CD4-positive, alpha-beta T cell (primary cell): Measurements from ENCODE around the gene LPCAT4. TPM values are rescaled to one million over a fixed set of nuclear protein-coding genes. Genes with fewer than 3 reads are reported as not detected.
A peak's percentile ranks its signal among the peaks of the same experiment; 100 is the strongest.
"Not testable (repeated sequence)": the region's sequence is repeated elsewhere in the genome, so short reads cannot be mapped to it uniquely, and the experiment has no call there.

Source experiments
- ATAC-seq: fragments of 200-7000 bp; cut with Tn5 transposase; one replicate; pipeline ENCODE4 v1.10.0; 2022; ENCODE audit warnings: mild to moderate bottlenecking; ENCODE audit not compliant: poor library complexity
- CTCF ChIA-PET: fragments of 350-600 bp; sonication (Branson Sonifier 250); formaldehyde crosslinking; loops from one replicate; lab custom pipeline; 2021; ENCODE audit warnings: antibody characterized with exemption, inconsistent platforms; lab: Charles Lee
- POLR2A ChIA-PET: fragments of 350-600 bp; sonication (Branson Sonifier 250); formaldehyde crosslinking; loops from one replicate; lab custom pipeline; 2021; ENCODE audit warnings: antibody characterized with exemption, inconsistent platforms; lab: Charles Lee
- DNase-seq, 14 experiments: peaks; one replicate each; pipeline ENCODE4 v3.0.0-alpha.2; 2013 to 2020; ENCODE audit warnings: mixed read lengths in 2 of 14
- H3K27ac ChIP-seq, 2 donors: one replicate each; pipeline versions ENCODE4 v1.5.1 to v1.7.0; 2013; ENCODE audit warnings: low read length in 2 of 2, low read depth in 1 of 2, mild to moderate bottlenecking in 1 of 2
- H3K27me3 ChIP-seq, 2 experiments: 1 replicate in 1 of 2; 2 replicates in 1 of 2; pipeline versions ENCODE4 v1.6.1 to v1.7.0; 2013; ENCODE audit warnings: low read length in 2 of 2, control low read depth in 1 of 2, mild to moderate bottlenecking in 1 of 2, moderate library complexity in 1 of 2; ENCODE audit not compliant: insufficient read depth in 2 of 2, control insufficient read depth in 1 of 2
- H3K36me3 ChIP-seq: one replicate; pipeline ENCODE4 v1.6.1; 2013; ENCODE audit warnings: low read length, control low read depth; ENCODE audit not compliant: insufficient read depth
- H3K4me1 ChIP-seq: one replicate; pipeline ENCODE4 v1.6.1; 2013; ENCODE audit warnings: low read length, control low read depth; ENCODE audit not compliant: insufficient read depth
- H3K4me3 ChIP-seq: one replicate; pipeline ENCODE4 v1.5.1; 2013; ENCODE audit warnings: mild to moderate bottlenecking, low read length, moderate library complexity
- H3K9me3 ChIP-seq, 2 experiments: 1 replicate in 1 of 2; 2 replicates in 1 of 2; pipeline versions ENCODE4 v1.6.1 to v1.7.0; 2013; ENCODE audit warnings: low read length in 2 of 2, mild to moderate bottlenecking in 2 of 2, control low read depth in 1 of 2, moderate library complexity in 1 of 2; ENCODE audit not compliant: control insufficient read depth in 1 of 2, insufficient read depth in 1 of 2
- H3K27ac Mint-ChIP-seq: one replicate; pipeline ENCODE4 v1.8.0; 2020; ENCODE audit warnings: mixed read lengths
- H3K27me3 Mint-ChIP-seq: one replicate; pipeline ENCODE4 v1.8.0; 2021; ENCODE audit warnings: mixed read lengths
- H3K36me3 Mint-ChIP-seq: one replicate; pipeline ENCODE4 v1.8.0; 2021; ENCODE audit warnings: low read depth, mixed read lengths
- H3K4me1 Mint-ChIP-seq: one replicate; pipeline ENCODE4 v1.8.0; 2021; ENCODE audit warnings: low read depth, mixed read lengths
- H3K4me3 Mint-ChIP-seq: one replicate; pipeline ENCODE4 v1.8.0; 2020; ENCODE audit warnings: mild to moderate bottlenecking, mixed read lengths
- H3K9me3 Mint-ChIP-seq: one replicate; pipeline ENCODE4 v1.8.0; 2020; ENCODE audit warnings: mixed read lengths
- intact Hi-C, 2 experiments: fragments of 100-400 bp; cut with DNase I in 1 of 2; cut with micrococcal nuclease in 1 of 2; formaldehyde crosslinking; loops; one replicate each; pipeline versions ENCODE4 v1.15.1 to v1.9.0; 2023 to 2025; cut with DNase I, micrococcal nuclease
- total RNA-seq, 174 experiments: library from RNA in 2 of 174; stranded (reverse) in 2 of 174; gene quantifications; one replicate each; pipeline ENCODE4 v1.2.3 and lab custom pipeline; 2021 to 2026
- TF ChIP-seq, protein P1 (sequence below): fragments of 200-600 bp; IDR thresholded peaks from one replicate; pipeline ENCODE4 v1.8.0; 2022; ENCODE audit warnings: antibody characterized with exemption, mild to moderate bottlenecking

LPCAT4 gene
- total RNA-seq, 2 experiments from 2014 or later, result 41.0 to 45.2 TPM

DNA sequence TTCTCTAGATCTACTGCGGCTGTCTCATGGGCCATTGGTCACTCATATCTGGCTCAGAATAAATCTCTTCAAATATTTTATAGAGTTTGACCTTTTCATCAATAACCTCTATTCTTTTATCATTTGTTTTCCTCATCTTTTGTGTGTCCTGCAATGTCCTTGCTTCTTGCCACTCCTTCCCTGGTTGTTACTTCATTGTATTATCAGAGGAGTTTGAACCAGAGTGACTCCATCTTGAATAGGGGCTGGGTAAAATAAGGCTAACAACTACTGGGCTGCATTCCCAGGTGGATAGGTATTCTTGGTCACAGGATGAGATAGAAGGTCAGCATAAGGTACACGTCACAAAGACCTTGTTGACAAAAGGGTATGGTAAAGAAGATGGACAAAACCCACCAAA lies 9.9 kb upstream of the LPCAT4 start:
- POLR2A ChIA-PET, result no interaction called here
- no peak overlapping the region for H3K4me3 Mint-ChIP-seq
- Histone ChIP-seq H3K36me3 (no peaks in the 10 kb centered on the region), H3K4me1 (no peaks in the 10 kb centered on the region), H3K9me3 (no peaks in the 10 kb centered on the region), H3K27me3 (no peaks in the 10 kb centered on the region), H3K4me3 (no peak overlapping the region), H3K27ac (no peak overlapping the region)
- TF ChIP-seq, protein P1, sequence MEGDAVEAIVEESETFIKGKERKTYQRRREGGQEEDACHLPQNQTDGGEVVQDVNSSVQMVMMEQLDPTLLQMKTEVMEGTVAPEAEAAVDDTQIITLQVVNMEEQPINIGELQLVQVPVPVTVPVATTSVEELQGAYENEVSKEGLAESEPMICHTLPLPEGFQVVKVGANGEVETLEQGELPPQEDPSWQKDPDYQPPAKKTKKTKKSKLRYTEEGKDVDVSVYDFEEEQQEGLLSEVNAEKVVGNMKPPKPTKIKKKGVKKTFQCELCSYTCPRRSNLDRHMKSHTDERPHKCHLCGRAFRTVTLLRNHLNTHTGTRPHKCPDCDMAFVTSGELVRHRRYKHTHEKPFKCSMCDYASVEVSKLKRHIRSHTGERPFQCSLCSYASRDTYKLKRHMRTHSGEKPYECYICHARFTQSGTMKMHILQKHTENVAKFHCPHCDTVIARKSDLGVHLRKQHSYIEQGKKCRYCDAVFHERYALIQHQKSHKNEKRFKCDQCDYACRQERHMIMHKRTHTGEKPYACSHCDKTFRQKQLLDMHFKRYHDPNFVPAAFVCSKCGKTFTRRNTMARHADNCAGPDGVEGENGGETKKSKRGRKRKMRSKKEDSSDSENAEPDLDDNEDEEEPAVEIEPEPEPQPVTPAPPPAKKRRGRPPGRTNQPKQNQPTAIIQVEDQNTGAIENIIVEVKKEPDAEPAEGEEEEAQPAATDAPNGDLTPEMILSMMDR, result no peak
- CTCF ChIA-PET, result no interaction called here
- peaks cover 5% of the 10 kb centered on the region for H3K36me3 Mint-ChIP-seq
- ATAC-seq, result no peak
- H3K27me3 Mint-ChIP-seq, result no peaks in the 10 kb centered on the region
- intact Hi-C loops, result no loop called here
- H3K27ac Mint-ChIP-seq, result no peak overlapping the region
- no peaks in the 10 kb centered on the region for H3K4me1 Mint-ChIP-seq
- no peak for DNase-seq
- H3K9me3 Mint-ChIP-seq, result no peaks in the 10 kb centered on the region

DNA sequence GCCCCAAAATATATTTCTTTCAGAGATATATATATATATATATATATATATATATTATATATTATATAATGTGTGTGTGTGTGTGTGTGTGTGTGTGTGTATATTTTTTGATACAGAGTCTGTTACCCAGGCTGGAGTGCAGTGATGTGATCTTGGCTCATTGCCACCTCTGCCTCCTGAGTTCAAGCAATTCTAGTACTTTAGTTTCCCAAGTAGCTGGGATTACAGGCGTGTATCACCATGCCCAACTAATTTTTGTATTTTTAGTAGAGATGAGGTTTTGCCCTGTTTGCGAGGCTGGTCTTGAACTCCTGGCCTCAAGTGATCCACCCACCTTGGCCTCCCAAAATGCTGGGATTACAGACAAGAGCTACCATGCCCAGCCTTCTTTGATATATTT lies 8.5 kb upstream of the LPCAT4 start:
- H3K4me1 Mint-ChIP-seq, H3K27me3 ChIP-seq, H3K4me1 ChIP-seq, POLR2A ChIA-PET, DNase-seq, H3K9me3 ChIP-seq, H3K27ac ChIP-seq, H3K4me3 ChIP-seq, CTCF ChIA-PET, ATAC-seq, intact Hi-C loops, H3K4me3 Mint-ChIP-seq, H3K36me3 ChIP-seq, H3K27ac Mint-ChIP-seq, H3K27me3 Mint-ChIP-seq, H3K36me3 Mint-ChIP-seq, H3K9me3 Mint-ChIP-seq: not testable (repeated sequence)

DNA sequence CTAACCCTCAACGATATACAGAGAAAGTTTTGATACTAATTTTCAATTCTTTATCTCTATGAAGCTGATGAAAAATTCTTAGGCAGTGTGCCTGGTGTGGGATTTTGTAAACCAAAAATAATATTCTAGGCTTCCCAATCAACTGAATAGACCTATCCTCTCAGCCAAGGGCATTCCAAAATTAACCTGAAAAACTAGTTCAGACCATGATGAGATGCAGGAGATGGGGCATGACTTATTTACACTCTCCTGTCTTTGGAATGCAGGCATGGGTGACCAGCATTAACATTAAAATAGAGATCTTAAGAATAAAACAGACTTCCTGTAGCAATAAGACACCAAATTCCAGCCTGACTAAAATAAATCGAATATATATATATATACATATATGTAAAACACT lies 7.8 kb upstream of the LPCAT4 start:
- no peak overlapping the region for H3K27ac Mint-ChIP-seq
- Histone ChIP-seq H3K4me3 (no peak overlapping the region), H3K36me3 (no peaks in the 10 kb centered on the region), H3K27me3 (no peaks in the 10 kb centered on the region), H3K9me3 (no peaks in the 10 kb centered on the region), H3K27ac (no peak overlapping the region), H3K4me1 (no peaks in the 10 kb centered on the region)
- CTCF ChIA-PET, result no interaction called here
- no peaks in the 10 kb centered on the region for H3K36me3 Mint-ChIP-seq
- intact Hi-C loops, result no loop called here
- POLR2A ChIA-PET, result no interaction called here
- ATAC-seq, result no peak
- no peaks in the 10 kb centered on the region for H3K9me3 Mint-ChIP-seq
- H3K4me3 Mint-ChIP-seq, result no peak overlapping the region
- no peaks in the 10 kb centered on the region for H3K4me1 Mint-ChIP-seq
- TF ChIP-seq, protein P1, result no peak
- no peaks in the 10 kb centered on the region for H3K27me3 Mint-ChIP-seq
- DNase-seq, result no peak

DNA sequence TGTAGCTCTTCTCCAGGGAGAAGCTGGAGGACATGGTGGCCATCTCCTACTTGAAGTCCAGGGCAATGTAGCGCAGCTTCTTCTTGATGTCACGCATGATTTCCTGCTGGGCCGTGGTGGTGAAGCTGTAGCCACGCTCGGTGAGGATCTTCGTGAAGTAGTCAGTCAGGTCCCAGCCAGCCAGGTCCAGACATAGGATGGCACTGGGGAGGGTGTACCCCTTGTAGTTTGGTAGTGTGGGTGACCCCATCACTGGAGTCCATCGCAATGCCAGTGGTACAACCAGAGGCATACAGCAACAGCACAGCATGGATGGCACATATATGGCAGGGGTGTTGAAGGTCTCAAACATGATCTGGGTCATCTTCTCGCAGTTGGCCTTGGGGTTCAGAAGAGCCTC lies 7.0 kb upstream of the LPCAT4 start:
- ChIA-PET POLR2A (no interaction called here), CTCF (no interaction called here)
- H3K27me3 ChIP-seq, result no peaks in the 10 kb centered on the region
- H3K4me3 Mint-ChIP-seq, result no peak overlapping the region
- no peak for ATAC-seq
- H3K4me3 ChIP-seq, result no peak overlapping the region
- H3K4me1 ChIP-seq, result peaks cover 2% of the 10 kb centered on the region
- TF ChIP-seq, protein P1, result no peak
- no peaks in the 10 kb centered on the region for H3K36me3 Mint-ChIP-seq
- H3K27me3 Mint-ChIP-seq, result no peaks in the 10 kb centered on the region
- intact Hi-C loops, result no loop called here
- H3K4me1 Mint-ChIP-seq, result no peaks in the 10 kb centered on the region
- no peaks in the 10 kb centered on the region for H3K9me3 ChIP-seq
- no peak overlapping the region for H3K27ac Mint-ChIP-seq
- no peaks in the 10 kb centered on the region for H3K9me3 Mint-ChIP-seq
- no peak overlapping the region for H3K27ac ChIP-seq
- DNase-seq, result peak in 1 of 14 experiments; percentile 19
- no peaks in the 10 kb centered on the region for H3K36me3 ChIP-seq
